Measurements from ENCODE around the gene ABLIM2. TPM values are rescaled to one million over a fixed set of nuclear protein-coding genes. Genes with fewer than 3 reads are reported as not detected.

ABLIM2 gene
- total and polyA plus RNA-seq, 2 of the 8 experiments (the other 6 are each of a cell fraction or from before 2014, with no cell fraction given) = 2.8 to 3.0 TPM

GRCh38 chr4:8086783-8087445 lies 71.7 kb downstream of the ABLIM2 start:
- Histone ChIP-seq H4K8ac (ENCODE audit: extremely low read depth, insufficient read depth, low read length) (no peak overlapping the region), H3K4me2 (ENCODE audit: insufficient read depth in 1 of 2, low read depth in 2 of 2, low read length in 2 of 2) (no peak overlapping the region), H3K4ac (replicated peaks; ENCODE audit: insufficient read length, low read depth, low read length) (no peak overlapping the region), H3K4me3 (ENCODE audit: extremely low read depth in 1 of 4, insufficient read depth in 2 of 4, low read depth in 3 of 4, low read length in 4 of 4) (no peak overlapping the region), H3K27ac (ENCODE audit: low read depth, low read length) (no peak overlapping the region), H3K18ac (ENCODE audit: extremely low read depth, low read length) (no peak overlapping the region), H4K5ac (ENCODE audit: insufficient read length, low read depth, low read length) (no peak overlapping the region), H3K23me2 (ENCODE audit: low read depth, low read length) (no peaks in the 10 kb centered on the region), H2BK20ac (ENCODE audit: low read length) (no peak overlapping the region), H3K4me1 (replicated peaks in 1 of 4; ENCODE audit: control insufficient read depth in 3 of 4, insufficient read depth in 4 of 4, low read length in 3 of 4) (peaks cover 0 to 2% (median 0%) of the 10 kb centered on the region in 4 experiments; a peak in 3 of 7 replicates), H2BK12ac (ENCODE audit: low read depth, low read length) (no peak overlapping the region), H3K79me2 (ENCODE audit: control insufficient read depth in 1 of 2, insufficient read depth in 2 of 2, low read length in 2 of 2) (no peaks in the 10 kb centered on the region), H2BK120ac (replicated peaks; ENCODE audit: low read depth, low read length) (no peak overlapping the region), H4K20me1 (replicated peaks in 1 of 2; ENCODE audit: control insufficient read depth in 1 of 2, insufficient read depth in 2 of 2, low read length in 2 of 2) (no peaks in the 10 kb centered on the region), H2BK15ac (ENCODE audit: low read length) (no peak overlapping the region), H3K79me1 (ENCODE audit: low read depth, low read length) (no peaks in the 10 kb centered on the region), H2AK5ac (ENCODE audit: low read depth, low read length) (no peak overlapping the region), H3K9me3 (ENCODE audit: insufficient read depth in 2 of 2, low read depth in 1 of 2, low read length in 1 of 2) (no peaks in the 10 kb centered on the region), H3K9ac (replicated peaks in 1 of 4; ENCODE audit: extremely low read depth in 1 of 4, low read depth in 3 of 4, low read length in 3 of 4) (no peak overlapping the region), H3K14ac (ENCODE audit: insufficient read length) (no peak overlapping the region), H3K56ac (replicated peaks; ENCODE audit: insufficient read length, low read depth, low read length) (no peak overlapping the region), H3K27me3 (replicated peaks in 1 of 4; ENCODE audit: control insufficient read depth in 3 of 4, extremely low read depth in 1 of 4, insufficient read depth in 3 of 4, low read length in 3 of 4) (no peaks in the 10 kb centered on the region), H3K23ac (ENCODE audit: insufficient read length) (no peak overlapping the region), H2AFZ (ENCODE audit: low read length) (no peak overlapping the region), H3K36me3 (ENCODE audit: control insufficient read depth in 2 of 4, insufficient read depth in 4 of 4, low read length in 3 of 4) (no peaks in the 10 kb centered on the region), H2BK5ac (ENCODE audit: low read depth, low read length) (no peak overlapping the region), H4K91ac (replicated peaks; ENCODE audit: insufficient read length, low read length) (no peak overlapping the region)
- whole genome bisulfite sequencing, 2 experiments (ENCODE audit: extremely low coverage in 1 of 2, insufficient coverage in 1 of 2, insufficient read length in 1 of 2, insufficient replicate concordance in 2 of 2, low coverage in 1 of 2, low lambda C conversion rate in 2 of 2, missing lambda C conversion rate in 1 of 2) = 80% methylated on average over 14 of the region's 14 CpGs; no CpG with 5 or more reads in 1 of the 2 experiments
- FAIRE-seq (no peak), DNase-seq (ENCODE audit: low read depth in 1 of 2, low spot score in 2 of 2) (no peak)
- POLR2A ChIA-PET (ENCODE audit: partially characterized antibody) = interaction anchor here (0.6 kb wide), 2 partner anchors 36 to 303 kb away, joined by 3 read pairs; no protein-coding TSS in a partner anchor
- CTCF ChIA-PET (ENCODE audit: partially characterized antibody) = interaction anchor here (0.6 to 5.7 kb wide), 11 partner anchors 11 to 316 kb away, joined by 3 to 34 read pairs (median 5); no protein-coding TSS in a partner anchor
- TF ChIP-seq ATF3 (IDR thresholded peaks at IDR 0.05; ENCODE audit: insufficient read depth, low read depth, low read length) (no peak), NANOG (IDR thresholded peaks at IDR 0.05; ENCODE audit: insufficient read depth, low read depth, low read length, poor library complexity, severe bottlenecking) (no peak), HDAC6 (IDR thresholded peaks at IDR 0.05; ENCODE audit: low read depth, low read length) (no peak), CEBPB (IDR thresholded peaks at IDR 0.05; ENCODE audit: low read depth, low read length) (no peak), RFX5 (IDR thresholded peaks at IDR 0.05; ENCODE audit: borderline replicate concordance, low read depth, low read length) (no peak), CHD1 (IDR thresholded peaks at IDR 0.05; ENCODE audit: low read depth, low read length) (no peak), ZNF274 (IDR thresholded peaks at IDR 0.05; ENCODE audit: borderline replicate concordance, extremely low read depth, low read length) (no peak), TEAD4 (IDR thresholded peaks at IDR 0.05; ENCODE audit: low read depth, low read length) (no peak), RNF2 (IDR thresholded peaks at IDR 0.05; ENCODE audit: borderline replicate concordance, low read depth, low read length, missing control alignments, poor library complexity, severe bottlenecking) (no peak), KDM5A (IDR thresholded peaks at IDR 0.05; ENCODE audit: low read length) (no peak), HDAC2 (IDR thresholded peaks at IDR 0.05; ENCODE audit: borderline replicate concordance in 1 of 2, low read depth in 2 of 2, low read length in 2 of 2) (no peak)

Data from H1 (cell line).